ENCODE measurements around the gene RPS19.

Gene RPS19

GRCh38 chr19:41879080-41879479 is 19.0 kb downstream of the RPS19 start:
- no peak for DNase-seq (ENCODE audit: low read depth)

GRCh38 chr19:41879670-41880328 is 19.7 kb downstream of the RPS19 start:
- no peak for DNase-seq (ENCODE audit: low read depth)

GRCh38 chr19:41880329-41880708 is 20.3 kb downstream of the RPS19 start:
- DNase-seq (ENCODE audit: low read depth) = no peak

GRCh38 chr19:41882568-41883462 is 22.8 kb downstream of the RPS19 start, which contains the start of gene ARHGEF1:
Gene ARHGEF1, plus strand, starts transcription at chr19:41883184. Its CDS starts 4,899 bp downstream, at chr19:41888083.
- peak; percentile 53 for DNase-seq (ENCODE audit: low read depth)

- no peak for DNase-seq (ENCODE audit: low read depth)
Observed at GRCh38 chr19:41883463-41883820, 23.4 kb downstream of the RPS19 start.

- DNase-seq (ENCODE audit: low read depth) = peak; percentile 80
Observed at GRCh38 chr19:41883821-41884733, 24.0 kb downstream of the RPS19 start.

GRCh38 chr19:41886761-41887710 is 27.0 kb downstream of the RPS19 start:
- peak; percentile 50 for DNase-seq (ENCODE audit: low read depth)

GRCh38 chr19:41887711-41888382 is 27.8 kb downstream of the RPS19 start:
- peak; percentile 83 for DNase-seq (ENCODE audit: low read depth)

GRCh38 chr19:41888926-41889325 is 28.9 kb downstream of the RPS19 start:
- DNase-seq (ENCODE audit: low read depth) = no peak

GRCh38 chr19:41889896-41890295 is 29.8 kb downstream of the RPS19 start:
- DNase-seq (ENCODE audit: low read depth) = no peak

GRCh38 chr19:41890936-41891335 is 30.9 kb downstream of the RPS19 start:
- no peak for DNase-seq (ENCODE audit: low read depth)

- no peak for DNase-seq (ENCODE audit: low read depth)
Observed at GRCh38 chr19:41892173-41892902, 32.3 kb downstream of the RPS19 start.

- no peak for DNase-seq (ENCODE audit: low read depth)
Observed at GRCh38 chr19:41893899-41894298, 33.8 kb downstream of the RPS19 start.

- DNase-seq (ENCODE audit: low read depth) = no peak
Observed at GRCh38 chr19:41894350-41894749, 34.3 kb downstream of the RPS19 start.

GRCh38 chr19:41895745-41896580 is 35.9 kb downstream of the RPS19 start:
- no peak for DNase-seq (ENCODE audit: low read depth)

- no peak for DNase-seq (ENCODE audit: low read depth)
Observed at GRCh38 chr19:41896581-41896942, 36.5 kb downstream of the RPS19 start.

- no peak for DNase-seq (ENCODE audit: low read depth)
Observed at GRCh38 chr19:41897181-41897580, 37.1 kb downstream of the RPS19 start.

GRCh38 chr19:41897820-41898219 is 37.8 kb downstream of the RPS19 start:
- no peak for DNase-seq (ENCODE audit: low read depth)

GRCh38 chr19:41898235-41898634 is 38.2 kb downstream of the RPS19 start:
- DNase-seq (ENCODE audit: low read depth) = no peak
